Measurements from ENCODE around the gene DPYSL5.

- TF ChIP-seq POLR2A (IDR thresholded peaks at IDR 0.05; ENCODE audit: low read depth, low read length): no peak
- no peak for TF ChIP-seq TAF1 (IDR thresholded peaks at IDR 0.05; ENCODE audit: borderline replicate concordance, low read depth, low read length)
These were observed 143.8 kb downstream of the DPYSL5 start for GRCh38 chr2:26991717-26992116.
